Mesendoderm (in vitro differentiated cells): Measurements from ENCODE around the gene PRDM11.
A peak's percentile ranks its signal among the peaks of the same experiment; 100 is the strongest.

Experiments used
- DNase-seq: peaks from one replicate; pipeline ENCODE4 v3.0.0; 2013
- H2AK5ac ChIP-seq: 2 replicates; pipeline ENCODE4 v1.6.1; 2013; ENCODE audit warnings: low read length, inconsistent platforms
- H2BK120ac ChIP-seq: 2 replicates; pipeline ENCODE4 v1.6.1; 2013; ENCODE audit warnings: low read depth, mild to moderate bottlenecking, low read length, moderate library complexity, mixed read lengths
- H2BK15ac ChIP-seq: replicated peaks from 2 replicates; pipeline ENCODE4 v1.6.1; 2013; ENCODE audit warnings: low read depth, mild to moderate bottlenecking, moderate library complexity
- H2BK5ac ChIP-seq: 2 replicates; pipeline ENCODE4 v1.6.1; 2013; ENCODE audit warnings: low read length, inconsistent platforms
- H3K18ac ChIP-seq: 2 replicates; pipeline ENCODE4 v1.6.1; 2013; ENCODE audit warnings: mild to moderate bottlenecking, low read length, mixed read lengths
- H3K23ac ChIP-seq: one replicate; pipeline ENCODE4 v1.6.1; 2013; ENCODE audit warnings: low read length
- H3K27ac ChIP-seq: 2 replicates; pipeline ENCODE4 v1.5.1; 2013; ENCODE audit warnings: low read depth, mild to moderate bottlenecking, inconsistent platforms, low read length, moderate library complexity
- H3K27me3 ChIP-seq: 2 replicates; pipeline ENCODE4 v1.6.1; 2013; ENCODE audit warnings: low read length, control low read depth, mild to moderate bottlenecking, inconsistent platforms; ENCODE audit not compliant: insufficient read depth, poor library complexity
- H3K36me3 ChIP-seq: 2 replicates; pipeline ENCODE4 v1.6.1; 2013; ENCODE audit warnings: low read length, inconsistent platforms; ENCODE audit not compliant: control insufficient read depth, insufficient read depth
- H3K4ac ChIP-seq: one replicate; pipeline ENCODE4 v1.6.1; 2013; ENCODE audit warnings: low read depth, mild to moderate bottlenecking, low read length, moderate library complexity
- H3K4me1 ChIP-seq: 2 replicates; pipeline ENCODE4 v1.6.1; 2013; ENCODE audit warnings: low read depth, low read length, inconsistent platforms; ENCODE audit not compliant: control insufficient read depth
- H3K4me2 ChIP-seq: 2 replicates; pipeline ENCODE4 v1.6.1; 2013; ENCODE audit warnings: low read length
- H3K4me3 ChIP-seq: 2 replicates; pipeline ENCODE4 v1.5.1; 2013; ENCODE audit warnings: mild to moderate bottlenecking, low read length
- H3K56ac ChIP-seq: one replicate; pipeline ENCODE4 v1.6.1; 2013; ENCODE audit warnings: low read length
- H3K79me1 ChIP-seq: 2 replicates; pipeline ENCODE4 v1.6.1; 2013; ENCODE audit warnings: low read length, inconsistent platforms
- H3K79me2 ChIP-seq: 2 replicates; pipeline ENCODE4 v1.6.1; 2013; ENCODE audit warnings: mild to moderate bottlenecking, low read length; ENCODE audit not compliant: control insufficient read depth, insufficient read depth
- H3K9ac ChIP-seq: 2 replicates; pipeline ENCODE4 v1.6.1; 2013; ENCODE audit warnings: low read length, inconsistent platforms
- H4K5ac ChIP-seq: one replicate; pipeline ENCODE4 v1.6.1; 2013; ENCODE audit warnings: low read length
- H4K8ac ChIP-seq: one replicate; pipeline ENCODE4 v1.6.1; 2013; ENCODE audit warnings: low read depth, mild to moderate bottlenecking, control low read depth, low read length, moderate library complexity
- WGBS: extraction: QIAGEN DNeasy Blood & Tissue Kit; methylation state at CpG from one replicate; pipeline ENCODE4 v1.1.7; 2013; ENCODE audit warnings: low lambda C conversion rate, missing lambda C conversion rate; ENCODE audit not compliant: insufficient coverage; ENCODE audit errors: extremely low coverage; 5-methylcytosine and 5-hydroxymethylcytosine counted together

Gene PRDM11

GRCh38 chr11:45171550-45171949, 25.1 kb downstream of the PRDM11 start:
- Histone ChIP-seq H3K23ac (no peak overlapping the region), H3K9ac (no peak overlapping the region), H3K79me1 (no peaks in the 10 kb centered on the region), H3K4me2 (no peak overlapping the region), H3K79me2 (no peaks in the 10 kb centered on the region), H3K27me3 (no peaks in the 10 kb centered on the region), H3K27ac (no peak overlapping the region), H3K18ac (no peak overlapping the region), H2BK15ac (no peak overlapping the region), H2AK5ac (no peak overlapping the region), H3K4me3 (no peak overlapping the region), H3K4me1 (no peaks in the 10 kb centered on the region), H3K36me3 (no peaks in the 10 kb centered on the region), H2BK5ac (no peak overlapping the region), H3K4ac (no peak overlapping the region), H2BK120ac (no peak overlapping the region), H4K8ac (no peak overlapping the region), H3K56ac (no peak overlapping the region), H4K5ac (no peak overlapping the region)
- DNase-seq, result no peak
- no CpG with 5 or more reads among the region's 2 CpGs for WGBS

- no CpG with 5 or more reads among the region's 5 CpGs for WGBS
- H2BK15ac ChIP-seq, result no peak overlapping the region
These were observed 26.6 kb downstream of the PRDM11 start for GRCh38 chr11:45173064-45173463.

GRCh38 chr11:45174168-45174835, 27.9 kb downstream of the PRDM11 start:
- Histone ChIP-seq H2BK15ac (no peak overlapping the region), H3K9ac (no peak overlapping the region), H3K23ac (no peak overlapping the region), H2BK120ac (no peak overlapping the region), H2AK5ac (no peak overlapping the region), H4K5ac (no peak overlapping the region), H3K36me3 (no peaks in the 10 kb centered on the region), H3K79me1 (no peaks in the 10 kb centered on the region), H4K8ac (no peak overlapping the region), H3K56ac (no peak overlapping the region), H3K4ac (no peak overlapping the region), H3K18ac (no peak overlapping the region), H3K27me3 (no peaks in the 10 kb centered on the region), H3K4me3 (no peak overlapping the region), H3K4me2 (no peak overlapping the region), H3K27ac (no peak overlapping the region), H3K4me1 (no peaks in the 10 kb centered on the region), H2BK5ac (no peak overlapping the region), H3K79me2 (no peaks in the 10 kb centered on the region)
- no peak for DNase-seq
- WGBS, result no CpG with 5 or more reads among the region's 6 CpGs

More at GRCh38 chr11:45173064-45173463, 26.6 kb downstream of the PRDM11 start:
- Histone ChIP-seq H3K9ac (no peak overlapping the region), H3K23ac (no peak overlapping the region), H3K79me2 (no peaks in the 10 kb centered on the region), H3K79me1 (no peaks in the 10 kb centered on the region), H3K56ac (no peak overlapping the region), H2BK5ac (no peak overlapping the region), H2AK5ac (no peak overlapping the region), H3K27ac (no peak overlapping the region), H3K27me3 (no peaks in the 10 kb centered on the region), H4K8ac (no peak overlapping the region), H3K4ac (no peak overlapping the region), H3K36me3 (no peaks in the 10 kb centered on the region), H4K5ac (no peak overlapping the region), H3K4me3 (no peak overlapping the region), H3K4me1 (no peaks in the 10 kb centered on the region), H3K4me2 (no peak overlapping the region), H2BK120ac (no peak overlapping the region), H3K18ac (no peak overlapping the region)
- no peak for DNase-seq

- Histone ChIP-seq H2BK120ac (no peak overlapping the region), H2AK5ac (no peak overlapping the region), H3K56ac (no peak overlapping the region), H3K4me1 (no peaks in the 10 kb centered on the region), H3K4me3 (no peak overlapping the region), H3K9ac (no peak overlapping the region), H4K8ac (no peak overlapping the region), H3K23ac (no peak overlapping the region), H2BK15ac (no peak overlapping the region), H3K79me1 (no peaks in the 10 kb centered on the region), H3K4me2 (no peak overlapping the region), H4K5ac (no peak overlapping the region), H2BK5ac (no peak overlapping the region), H3K27ac (no peak overlapping the region), H3K4ac (no peak overlapping the region), H3K79me2 (no peaks in the 10 kb centered on the region), H3K36me3 (no peaks in the 10 kb centered on the region), H3K18ac (no peak overlapping the region), H3K27me3 (no peaks in the 10 kb centered on the region)
- no CpG with 5 or more reads among the region's 4 CpGs for WGBS
- no peak for DNase-seq
These were observed 28.5 kb downstream of the PRDM11 start for GRCh38 chr11:45174963-45175362.

GRCh38 chr11:45176996-45177395, 30.6 kb downstream of the PRDM11 start:
- H2BK120ac ChIP-seq, result no peak overlapping the region
- peaks cover 5% of the 10 kb centered on the region for H3K4me1 ChIP-seq
- no peaks in the 10 kb centered on the region for H3K36me3 ChIP-seq
- no peak overlapping the region for H3K23ac ChIP-seq
- H4K8ac ChIP-seq, result no peak overlapping the region
- no peak overlapping the region for H2AK5ac ChIP-seq
- no peak overlapping the region for H3K4me3 ChIP-seq
- DNase-seq, result no peak
- no peak overlapping the region for H2BK5ac ChIP-seq
- H3K79me1 ChIP-seq, result no peaks in the 10 kb centered on the region
- H3K27ac ChIP-seq, result no peak overlapping the region
- H3K18ac ChIP-seq, result no peak overlapping the region
- WGBS, result no CpG with 5 or more reads among the region's 1 CpG
- no peaks in the 10 kb centered on the region for H3K79me2 ChIP-seq
- no peak overlapping the region for H3K4ac ChIP-seq
- no peak overlapping the region for H3K4me2 ChIP-seq
- no peak overlapping the region for H4K5ac ChIP-seq
- no peak overlapping the region for H2BK15ac ChIP-seq
- H3K27me3 ChIP-seq, result no peaks in the 10 kb centered on the region
- no peak overlapping the region for H3K9ac ChIP-seq
- peak overlapping the region; percentile 25 for H3K56ac ChIP-seq

- WGBS, result no CpG with 5 or more reads among the region's 7 CpGs
- Histone ChIP-seq H3K56ac (no peak overlapping the region), H3K4ac (no peak overlapping the region), H2AK5ac (no peak overlapping the region), H3K4me1 (peaks cover 5% of the 10 kb centered on the region), H2BK5ac (no peak overlapping the region), H3K36me3 (no peaks in the 10 kb centered on the region), H3K4me2 (no peak overlapping the region), H3K9ac (no peak overlapping the region), H3K23ac (no peak overlapping the region), H4K8ac (no peak overlapping the region), H2BK15ac (no peak overlapping the region), H3K27me3 (no peaks in the 10 kb centered on the region), H3K79me2 (no peaks in the 10 kb centered on the region), H3K27ac (no peak overlapping the region), H4K5ac (no peak overlapping the region), H3K4me3 (no peak overlapping the region), H3K18ac (no peak overlapping the region), H2BK120ac (no peak overlapping the region), H3K79me1 (no peaks in the 10 kb centered on the region)
- no peak for DNase-seq
These were observed 31.8 kb downstream of the PRDM11 start for GRCh38 chr11:45178223-45178622.
